HG03066 (cell line): ENCODE data around the gene EVI5.
"Not testable (repeated sequence)": the region's sequence is repeated elsewhere in the genome, so short reads cannot be mapped to it uniquely, and the experiment has no call there.

ENCODE experiments used
- ATAC-seq: cut with Tn5 transposase; IDR thresholded peaks from one replicate; pipeline ENCODE4 v1.9.1; 2021; ENCODE audit warnings: low read depth; ENCODE audit not compliant: unreplicated experiment

The EVI5 gene

DNA sequence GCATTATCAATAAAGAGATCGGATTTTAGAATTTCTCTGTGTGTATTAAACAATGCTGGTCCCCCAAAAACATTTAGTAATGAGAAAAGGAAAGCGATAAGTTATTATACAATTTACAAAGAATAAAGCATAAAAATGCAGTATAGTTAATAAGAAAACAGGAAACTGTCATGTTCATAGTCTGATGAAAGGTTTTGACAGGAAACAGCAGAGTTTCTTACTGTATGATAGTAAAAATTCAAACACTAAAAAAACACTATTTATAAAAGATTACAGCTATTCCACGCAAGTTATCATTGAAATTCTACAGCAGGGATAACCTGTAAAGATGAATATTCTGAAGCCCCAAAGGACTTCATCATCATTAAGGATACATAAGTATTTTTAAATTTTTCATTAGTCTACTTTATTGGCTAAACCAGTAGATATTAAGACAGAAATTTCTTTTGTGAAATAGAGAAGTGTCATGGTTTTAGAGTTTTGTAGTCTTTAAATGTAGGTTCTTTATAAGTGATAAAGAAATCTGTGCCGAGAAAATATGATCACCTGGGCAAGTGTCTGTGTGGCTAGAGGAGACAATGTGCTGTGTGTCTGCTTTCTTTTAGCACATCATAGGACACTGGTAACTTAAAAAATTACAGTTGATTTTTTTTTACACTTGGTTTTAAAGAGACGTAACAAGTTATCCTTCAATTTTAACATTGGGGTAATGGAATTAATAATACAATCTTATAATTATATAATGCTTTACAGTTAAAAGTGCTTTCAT lies 248.5 kb downstream of the EVI5 start:
- ATAC-seq: no peak

DNA sequence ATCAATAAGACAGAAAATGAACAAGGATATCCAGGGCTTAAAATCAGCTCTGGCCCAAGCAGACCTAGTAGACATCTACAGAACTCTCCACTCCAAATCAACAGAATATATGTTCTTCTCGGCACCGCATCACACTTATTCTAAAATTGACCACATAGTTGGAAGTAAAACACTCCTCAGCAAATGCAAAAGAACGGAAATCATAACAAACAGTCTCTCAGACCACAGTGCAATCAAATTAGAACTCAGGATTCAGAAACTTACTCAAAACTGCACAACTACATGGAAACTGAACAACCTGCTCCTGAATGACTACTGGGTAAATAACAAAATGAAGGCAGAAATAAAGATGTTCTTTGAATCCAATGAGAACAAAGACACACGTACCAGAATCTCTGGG lies 252.5 kb downstream of the EVI5 start:
- not testable (repeated sequence) for ATAC-seq

GRCh38 chr1:92531939-92532338 lies 253.0 kb downstream of the EVI5 start:
- not testable (repeated sequence) for ATAC-seq

GRCh38 chr1:92527670-92528069 lies 257.2 kb downstream of the EVI5 start:
- no peak for ATAC-seq

GRCh38 chr1:92524944-92525590 lies 259.8 kb downstream of the EVI5 start:
- not testable (repeated sequence) for ATAC-seq

- ATAC-seq: no peak
Measured at GRCh38 chr1:92519043-92519442, 265.9 kb downstream of the EVI5 start.

GRCh38 chr1:92516574-92516973 lies 268.3 kb downstream of the EVI5 start:
- ATAC-seq: no peak

DNA sequence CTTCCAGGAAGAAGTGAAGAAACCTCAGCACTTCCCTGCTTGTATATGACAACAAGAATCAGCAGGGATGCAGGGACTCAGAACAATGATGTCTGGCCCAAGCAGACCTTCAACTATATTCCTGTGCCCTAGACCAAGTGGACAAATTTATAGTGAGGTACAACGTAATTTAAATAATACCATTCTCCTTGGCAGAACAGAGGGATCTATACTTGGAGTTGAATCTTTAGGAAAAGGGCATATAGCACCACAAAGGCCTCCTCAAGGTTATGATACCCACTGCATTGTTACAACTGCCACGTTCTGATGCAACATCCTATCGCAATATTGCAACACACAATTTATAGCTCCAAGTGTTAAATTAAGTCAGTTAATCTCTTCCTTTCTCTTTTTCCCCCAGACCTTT lies 269.1 kb downstream of the EVI5 start:
- ATAC-seq: no peak

GRCh38 chr1:92511541-92511940 lies 273.4 kb downstream of the EVI5 start:
- no peak for ATAC-seq

DNA sequence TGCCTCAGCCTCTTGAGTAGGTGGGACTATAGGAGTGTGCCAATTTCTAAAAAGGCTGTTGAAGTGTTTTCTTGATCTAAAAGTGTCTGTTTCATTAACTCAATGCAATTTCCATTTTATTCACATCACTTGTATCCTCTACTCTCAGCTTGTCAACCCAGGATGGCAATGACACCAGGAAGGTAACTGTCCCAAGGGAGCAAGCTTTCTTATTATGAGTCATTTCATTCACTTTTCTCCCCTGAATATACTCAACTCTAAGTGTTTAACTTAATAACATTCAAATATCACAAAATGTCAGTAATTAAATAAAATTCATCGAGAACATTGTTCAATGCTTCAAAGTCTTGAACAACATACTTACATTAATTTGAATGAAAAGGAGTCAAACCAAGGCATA lies 275.3 kb downstream of the EVI5 start:
- no peak for ATAC-seq

GRCh38 chr1:92505015-92505692 lies 279.8 kb downstream of the EVI5 start:
- no peak for ATAC-seq

- no peak for ATAC-seq
Measured at GRCh38 chr1:92504291-92505014, 280.5 kb downstream of the EVI5 start.

DNA sequence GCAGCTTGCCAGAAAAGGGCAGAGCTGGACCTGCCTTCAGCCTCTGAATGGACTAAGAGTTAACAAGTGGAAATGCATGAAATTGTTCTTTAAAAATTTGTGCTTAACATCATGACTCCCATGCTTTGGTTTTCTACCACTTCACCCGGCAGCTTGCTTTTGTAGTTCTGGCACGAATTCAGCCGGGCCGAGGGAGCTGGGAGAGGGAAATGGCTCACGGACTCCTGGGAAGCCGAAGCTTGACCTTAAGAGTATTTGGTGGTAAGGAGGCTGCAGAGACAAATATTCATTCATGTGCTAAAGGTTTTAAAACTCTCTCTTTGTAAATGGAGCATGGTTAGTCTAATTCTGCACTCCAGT lies 281.0 kb downstream of the EVI5 start:
- ATAC-seq: no peak

DNA sequence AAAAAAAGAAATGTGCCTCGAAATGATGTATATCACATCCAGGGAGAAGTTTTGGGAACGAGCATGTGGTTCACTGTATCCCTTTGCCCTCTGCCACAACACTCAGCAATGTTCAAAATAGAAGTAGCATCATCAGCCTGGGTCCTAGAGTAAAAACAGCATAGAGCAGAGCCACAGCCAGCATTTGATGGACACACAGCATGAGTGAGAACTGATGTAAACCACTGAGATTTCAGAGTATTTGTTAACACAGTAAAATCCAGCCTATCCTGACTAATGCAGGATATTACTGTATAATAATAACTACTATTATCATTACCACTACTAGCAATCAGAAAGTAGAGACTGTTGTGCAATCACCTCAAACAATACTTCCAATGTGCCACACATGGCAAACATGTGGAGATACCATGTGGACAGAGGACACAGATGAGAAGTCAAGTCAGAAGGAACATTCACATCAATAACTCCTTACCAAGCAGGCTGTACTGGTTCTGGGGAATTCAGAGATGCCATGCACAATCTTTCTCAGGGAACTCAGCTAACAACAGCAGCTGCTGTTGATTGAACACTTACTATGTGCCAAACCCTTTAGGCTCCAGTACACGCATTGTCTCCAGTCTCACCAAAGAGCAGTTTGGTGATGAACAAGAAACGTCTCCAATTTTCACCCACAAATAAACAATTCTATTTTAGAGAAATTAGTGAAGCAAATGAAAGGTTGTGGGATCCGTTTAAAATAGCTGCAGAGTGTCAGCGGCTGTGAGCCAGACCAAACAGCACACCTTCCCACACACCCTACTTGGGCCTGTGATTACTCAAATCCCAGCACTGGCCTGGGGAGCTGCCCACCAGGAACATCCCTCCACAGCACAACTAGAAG lies 281.6 kb downstream of the EVI5 start:
- ATAC-seq: no peak

GRCh38 chr1:92502247-92502646 lies 282.7 kb downstream of the EVI5 start:
- peak; percentile 50 for ATAC-seq

- ATAC-seq: no peak
Measured at GRCh38 chr1:92500552-92500951, 284.4 kb downstream of the EVI5 start.

GRCh38 chr1:92495392-92496063 lies 289.4 kb downstream of the EVI5 start:
- ATAC-seq: no peak

GRCh38 chr1:92494485-92495141 lies 290.3 kb downstream of the EVI5 start:
- no peak for ATAC-seq

GRCh38 chr1:92493139-92493538 lies 291.8 kb downstream of the EVI5 start:
- no peak for ATAC-seq
